BE2C (cell line): ENCODE results near the gene DGAT2.

Experiments used
- DNase-seq: peaks from one replicate; pipeline ENCODE4 v3.0.0-alpha.2; 2020
- H3K27me3 ChIP-seq: fragments of 250-450 bp; sonication (Bioruptor Pico); 2 replicates; pipeline ENCODE4 v1.5.1; 2020; ENCODE audit warnings: mild to moderate bottlenecking
- H3K36me3 ChIP-seq: fragments of 250-450 bp; sonication (Bioruptor Pico); 2 replicates; pipeline ENCODE4 v1.5.1; 2020; ENCODE audit warnings: mild to moderate bottlenecking
- H3K4me1 ChIP-seq: fragments of 250-450 bp; sonication (Bioruptor Pico); 2 replicates; pipeline ENCODE4 v1.5.1; 2020
- H3K4me3 ChIP-seq: 2 replicates; pipeline ENCODE4 v1.5.1; 2011; ENCODE audit warnings: low read depth, low read length
- H3K9me3 ChIP-seq: fragments of 250-450 bp; sonication (Bioruptor Pico); 2 replicates; pipeline ENCODE4 v1.5.1; 2020
- CTCF ChIP-seq: IDR thresholded peaks from 2 replicates; pipeline ENCODE4 v1.5.1; 2012; ENCODE audit warnings: mild to moderate bottlenecking, low read depth, low read length

The DGAT2 gene

GRCh38 chr11:75775056-75775455 lies 6.5 kb downstream of the DGAT2 start:
- Histone ChIP-seq H3K4me1 (no peaks in the 10 kb centered on the region), H3K36me3 (no peaks in the 10 kb centered on the region), H3K4me3 (no peak overlapping the region), H3K9me3 (no peaks in the 10 kb centered on the region), H3K27me3 (no peaks in the 10 kb centered on the region)
- TF ChIP-seq CTCF = no peak
- peak; percentile 1 for DNase-seq

DNA sequence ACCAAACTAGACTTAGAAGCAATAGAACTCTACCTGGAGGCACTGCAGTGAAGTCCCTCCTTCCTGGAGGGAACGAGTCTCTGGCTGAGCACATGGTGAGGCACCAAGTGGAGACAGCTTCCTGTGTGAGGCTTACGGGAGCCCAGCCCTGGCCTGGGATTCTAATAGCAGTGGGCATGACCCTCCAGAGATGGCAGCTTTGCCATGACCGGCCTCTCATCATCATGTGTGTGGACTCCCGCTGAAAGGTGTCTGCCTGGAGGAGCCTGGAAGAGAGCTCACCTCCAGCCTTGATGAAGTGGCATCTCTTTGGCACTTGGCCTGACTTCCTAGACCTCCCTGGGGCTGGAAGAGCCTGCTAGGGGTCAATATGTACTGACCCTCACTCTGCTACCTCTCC lies 8.0 kb downstream of the DGAT2 start:
- Histone ChIP-seq H3K4me1 (no peaks in the 10 kb centered on the region), H3K4me3 (no peak overlapping the region), H3K36me3 (no peaks in the 10 kb centered on the region), H3K9me3 (no peaks in the 10 kb centered on the region), H3K27me3 (no peaks in the 10 kb centered on the region)
- no peak for DNase-seq
- no peak for TF ChIP-seq CTCF

DNA sequence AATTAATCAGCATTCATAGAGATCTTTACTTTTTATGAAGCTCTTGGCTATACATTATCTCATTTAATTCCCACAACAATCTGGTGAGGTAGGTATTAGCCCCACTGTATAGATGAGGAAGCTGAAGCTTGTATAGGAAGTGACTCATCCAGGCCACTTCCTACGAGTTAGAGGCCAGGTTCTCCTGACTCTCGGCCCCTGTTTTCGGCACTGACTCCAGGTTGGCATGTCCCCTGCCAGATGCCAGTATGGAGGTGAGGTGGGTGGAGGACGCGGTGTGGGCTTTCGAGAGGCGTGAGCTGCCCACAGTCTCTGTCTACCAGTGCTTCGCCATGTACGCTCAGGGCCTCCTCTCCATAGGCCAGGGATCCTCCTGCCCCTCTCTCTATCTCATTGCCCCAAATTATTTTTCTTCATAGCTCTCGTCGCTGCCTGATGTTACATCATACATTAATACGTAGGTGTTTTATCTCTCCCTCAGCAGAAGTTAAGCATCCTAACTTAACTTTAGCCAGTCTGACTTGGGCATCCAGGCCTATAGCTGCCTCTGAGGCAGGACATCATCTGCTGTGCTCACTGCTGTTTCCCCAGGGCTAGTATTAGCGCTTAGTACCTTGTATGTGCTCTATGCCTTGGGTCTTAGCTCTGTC lies 9.0 kb downstream of the DGAT2 start:
- H3K4me1 ChIP-seq = no peaks in the 10 kb centered on the region
- no peaks in the 10 kb centered on the region for H3K36me3 ChIP-seq
- no peak overlapping the region for H3K4me3 ChIP-seq
- TF ChIP-seq CTCF = no peak
- DNase-seq = no peak
- no peaks in the 10 kb centered on the region for H3K9me3 ChIP-seq
- no peaks in the 10 kb centered on the region for H3K27me3 ChIP-seq

GRCh38 chr11:75778962-75779361 lies 10.4 kb downstream of the DGAT2 start:
- TF ChIP-seq CTCF = no peak
- no peaks in the 10 kb centered on the region for H3K27me3 ChIP-seq
- DNase-seq = no peak
- no peaks in the 10 kb centered on the region for H3K4me1 ChIP-seq
- H3K36me3 ChIP-seq = no peaks in the 10 kb centered on the region
- no peaks in the 10 kb centered on the region for H3K9me3 ChIP-seq
- H3K4me3 ChIP-seq = no peak overlapping the region

DNA sequence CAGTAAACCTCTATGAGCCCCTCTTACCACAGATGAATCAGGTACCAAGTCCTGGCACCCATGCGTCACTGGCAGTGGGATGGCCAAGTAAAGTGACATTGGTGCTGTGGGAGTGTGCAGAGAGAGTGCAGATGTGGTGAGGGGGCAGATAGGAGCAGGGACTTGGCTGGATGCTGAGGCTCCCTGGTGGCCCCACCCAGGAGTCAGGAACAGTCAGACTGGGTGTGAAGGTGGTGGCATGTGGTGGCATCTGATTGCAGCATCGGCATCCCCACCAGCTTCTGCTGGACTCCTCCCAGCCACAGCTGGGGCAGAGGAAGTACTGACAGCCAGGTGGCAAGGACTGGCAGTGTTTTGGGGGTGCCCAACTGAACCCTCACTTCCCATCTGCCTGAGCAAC lies 11.4 kb downstream of the DGAT2 start:
- no peak for DNase-seq
- TF ChIP-seq CTCF = no peak
- H3K36me3 ChIP-seq = no peaks in the 10 kb centered on the region
- no peaks in the 10 kb centered on the region for H3K27me3 ChIP-seq
- no peak overlapping the region for H3K4me3 ChIP-seq
- H3K4me1 ChIP-seq = no peaks in the 10 kb centered on the region
- no peaks in the 10 kb centered on the region for H3K9me3 ChIP-seq

GRCh38 chr11:75780888-75781287 lies 12.3 kb downstream of the DGAT2 start:
- H3K4me3 ChIP-seq = no peak overlapping the region
- H3K27me3 ChIP-seq = no peaks in the 10 kb centered on the region
- no peak for TF ChIP-seq CTCF
- no peaks in the 10 kb centered on the region for H3K9me3 ChIP-seq
- DNase-seq = no peak
- no peaks in the 10 kb centered on the region for H3K36me3 ChIP-seq
- no peaks in the 10 kb centered on the region for H3K4me1 ChIP-seq
